ENCODE results near the gene HOXA7.
A peak's percentile ranks its signal among the peaks of the same experiment; 100 is the strongest.

Gene HOXA7

GRCh38 chr7:27112955-27113949, 43.2 kb downstream of the HOXA7 start:
- H3K4me3 ChIP-seq (ENCODE audit: low read depth, low read length) = peak overlapping the region; percentile 65

GRCh38 chr7:27112361-27112760, 44.1 kb downstream of the HOXA7 start:
- no peak for TF ChIP-seq CTCF (IDR thresholded peaks at IDR 0.05; ENCODE audit: low read depth, low read length)

More at GRCh38 chr7:27112955-27113949, 43.2 kb downstream of the HOXA7 start:
- no peak for TF ChIP-seq CTCF (IDR thresholded peaks at IDR 0.05; ENCODE audit: low read depth, low read length)

GRCh38 chr7:27111751-27112277, 44.7 kb downstream of the HOXA7 start:
- no peak for TF ChIP-seq CTCF (IDR thresholded peaks at IDR 0.05; ENCODE audit: low read depth, low read length)
- peak overlapping the region; percentile 65 for H3K4me3 ChIP-seq (ENCODE audit: low read depth, low read length)

More at GRCh38 chr7:27112361-27112760, 44.1 kb downstream of the HOXA7 start:
- H3K4me3 ChIP-seq (ENCODE audit: low read depth, low read length) = peak overlapping the region; percentile 65

- H3K4me3 ChIP-seq (ENCODE audit: low read depth, low read length) = peak overlapping the region; percentile 65
These were observed 45.3 kb downstream of the HOXA7 start for GRCh38 chr7:27111042-27111750.

GRCh38 chr7:27110186-27111031, 46.1 kb downstream of the HOXA7 start:
- TF ChIP-seq CTCF (IDR thresholded peaks at IDR 0.05; ENCODE audit: low read depth, low read length) = no peak
- H3K4me3 ChIP-seq (ENCODE audit: low read depth, low read length) = peak overlapping the region; percentile 65

More at GRCh38 chr7:27111042-27111750, 45.3 kb downstream of the HOXA7 start:
- TF ChIP-seq CTCF (IDR thresholded peaks at IDR 0.05; ENCODE audit: low read depth, low read length) = no peak

- no peak overlapping the region; the same call in 1 of the 2 replicates for H3K4me3 ChIP-seq (ENCODE audit: low read depth, low read length)
- no peak for TF ChIP-seq CTCF (IDR thresholded peaks at IDR 0.05; ENCODE audit: low read depth, low read length)
These were observed 46.8 kb downstream of the HOXA7 start for GRCh38 chr7:27109466-27110185.

Data from WI38 (cell line).